Measurements from ENCODE around the gene GCN1.
"Not testable (repeated sequence)": the region's sequence is repeated elsewhere in the genome, so short reads cannot be mapped to it uniquely, and the experiment has no call there.

- TF ChIP-seq EZH2 (IDR thresholded peaks at IDR 0.05; ENCODE audit: borderline replicate concordance); CTCF (IDR thresholded peaks at IDR 0.05; ENCODE audit: poor library complexity); EZH2phosphoT487 (IDR thresholded peaks at IDR 0.05; ENCODE audit: low read depth, severe bottlenecking, unreplicated experiment): not testable (repeated sequence)
These were observed 42.3 kb upstream of the GCN1 start for GRCh38 chr12:120236809-120237208.
